Stimulated activated naive CD8-positive, alpha-beta T cell treated with anti-CD3 and anti-CD28 coated beads, Interleukin-15, Interleukin-2, amounts not matched to agents 100 U/mL and 50 U/mL, for 24 hours (primary cell): ENCODE results near the gene PRKCE.

ENCODE experiments used
- ATAC-seq: fragments of 150-1000 bp; cut with Tn5 transposase; one replicate; pipeline ENCODE4 v1.10.0; 2021
- DNase-seq: peaks from one replicate; pipeline ENCODE4 v3.0.0; 2021

The PRKCE gene

GRCh38 chr2:46082531-46083485 lies 431.3 kb downstream of the PRKCE start:
- ATAC-seq, result no peak
- DNase-seq, result no peak

- no peak for DNase-seq
- no peak for ATAC-seq
Measured at GRCh38 chr2:46086578-46087070, 435.1 kb downstream of the PRKCE start.

- ATAC-seq, result no peak
- DNase-seq, result no peak
Measured at GRCh38 chr2:46087492-46087891, 436.0 kb downstream of the PRKCE start.

GRCh38 chr2:46091004-46091403 lies 439.5 kb downstream of the PRKCE start:
- ATAC-seq, result no peak
- DNase-seq, result no peak

- ATAC-seq, result no peak
- no peak for DNase-seq
Measured at GRCh38 chr2:46091961-46092667, 440.6 kb downstream of the PRKCE start.

- DNase-seq, result no peak
Measured at GRCh38 chr2:46094689-46095088, 443.2 kb downstream of the PRKCE start.

GRCh38 chr2:46095830-46096229 lies 444.4 kb downstream of the PRKCE start:
- no peak for ATAC-seq
- DNase-seq, result no peak

More at GRCh38 chr2:46094689-46095088, 443.2 kb downstream of the PRKCE start:
- ATAC-seq, result no peak

- no peak for DNase-seq
- ATAC-seq, result no peak
Measured at GRCh38 chr2:46096260-46096659, 444.8 kb downstream of the PRKCE start.

- no peak for DNase-seq
- ATAC-seq, result no peak
Measured at GRCh38 chr2:46097714-46098480, 446.4 kb downstream of the PRKCE start.

GRCh38 chr2:46098621-46099062 lies 447.2 kb downstream of the PRKCE start:
- ATAC-seq (no peak), DNase-seq (no peak)

GRCh38 chr2:46101557-46102220 lies 450.2 kb downstream of the PRKCE start:
- DNase-seq, result no peak
- no peak for ATAC-seq

GRCh38 chr2:46106690-46107089 lies 455.2 kb downstream of the PRKCE start:
- ATAC-seq (no peak), DNase-seq (no peak)

GRCh38 chr2:46114996-46115395 lies 463.5 kb downstream of the PRKCE start:
- ATAC-seq, result no peak
- DNase-seq, result no peak

GRCh38 chr2:46116150-46116549 lies 464.7 kb downstream of the PRKCE start:
- DNase-seq, result no peak
- ATAC-seq, result no peak

GRCh38 chr2:46116553-46116991 lies 465.1 kb downstream of the PRKCE start:
- no peak for DNase-seq
- no peak for ATAC-seq

GRCh38 chr2:46117379-46117778 lies 465.9 kb downstream of the PRKCE start:
- ATAC-seq (no peak), DNase-seq (no peak)

- no peak for DNase-seq
Measured at GRCh38 chr2:46117994-46118393, 466.5 kb downstream of the PRKCE start.

GRCh38 chr2:46118656-46119371 lies 467.3 kb downstream of the PRKCE start:
- DNase-seq (no peak), ATAC-seq (no peak)

More at GRCh38 chr2:46117994-46118393, 466.5 kb downstream of the PRKCE start:
- no peak for ATAC-seq

- DNase-seq (no peak), ATAC-seq (no peak)
Measured at GRCh38 chr2:46119453-46119852, 468.0 kb downstream of the PRKCE start.

- no peak for ATAC-seq
- DNase-seq, result no peak
Measured at GRCh38 chr2:46120792-46121555, 469.5 kb downstream of the PRKCE start.
